Measurements from ENCODE around the gene FGF14.

The FGF14 gene

GRCh38 chr13:102197193-102197592 is 204.7 kb downstream of the FGF14 start:
- H3K9ac ChIP-seq (ENCODE audit: insufficient read length, low read depth) = no peak overlapping the region
- no peaks in the 10 kb centered on the region for H3K27me3 ChIP-seq (ENCODE audit: insufficient read depth, insufficient read length)
- no peak overlapping the region for H3K4me3 ChIP-seq (ENCODE audit: insufficient read length, low read depth)
- H3K36me3 ChIP-seq (ENCODE audit: insufficient read depth, insufficient read length, low read length) = no peaks in the 10 kb centered on the region
- TF ChIP-seq SUZ12 (IDR thresholded peaks at IDR 0.05; ENCODE audit: extremely low read depth, insufficient read depth, insufficient read length) (no peak), YY1 (IDR thresholded peaks at IDR 0.05; ENCODE audit: insufficient read depth, insufficient read length) (no peak), ZNF274 (IDR thresholded peaks at IDR 0.05; ENCODE audit: low read depth, low read length) (no peak)
- peak; percentile 6 for DNase-seq (ENCODE audit: low read depth, low spot score)
- H3K9me3 ChIP-seq (ENCODE audit: insufficient read depth, low read length) = no peaks in the 10 kb centered on the region
- no peaks in the 10 kb centered on the region for H3K4me1 ChIP-seq (ENCODE audit: insufficient read depth, insufficient read length)

GRCh38 chr13:102195566-102196462 is 206.0 kb downstream of the FGF14 start:
- Histone ChIP-seq H3K4me1 (ENCODE audit: insufficient read depth, insufficient read length) (no peaks in the 10 kb centered on the region), H3K27me3 (ENCODE audit: insufficient read depth, insufficient read length) (no peaks in the 10 kb centered on the region), H3K36me3 (ENCODE audit: insufficient read depth, insufficient read length, low read length) (no peaks in the 10 kb centered on the region), H3K4me3 (ENCODE audit: insufficient read length, low read depth) (no peak overlapping the region), H3K9me3 (ENCODE audit: insufficient read depth, low read length) (no peaks in the 10 kb centered on the region), H3K9ac (ENCODE audit: insufficient read length, low read depth) (no peak overlapping the region)
- TF ChIP-seq ZNF274 (IDR thresholded peaks at IDR 0.05; ENCODE audit: low read depth, low read length) = no peak
- TF ChIP-seq YY1 (IDR thresholded peaks at IDR 0.05; ENCODE audit: insufficient read depth, insufficient read length) = no peak
- no peak for TF ChIP-seq SUZ12 (IDR thresholded peaks at IDR 0.05; ENCODE audit: extremely low read depth, insufficient read depth, insufficient read length)
- no peak for DNase-seq (ENCODE audit: low read depth, low spot score)

GRCh38 chr13:102192858-102193257 is 209.0 kb downstream of the FGF14 start:
- H3K27me3 ChIP-seq (ENCODE audit: insufficient read depth, insufficient read length) = no peaks in the 10 kb centered on the region
- H3K4me1 ChIP-seq (ENCODE audit: insufficient read depth, insufficient read length) = no peaks in the 10 kb centered on the region
- TF ChIP-seq ZNF274 (IDR thresholded peaks at IDR 0.05; ENCODE audit: low read depth, low read length) = no peak
- no peak for TF ChIP-seq SUZ12 (IDR thresholded peaks at IDR 0.05; ENCODE audit: extremely low read depth, insufficient read depth, insufficient read length)
- no peak for TF ChIP-seq YY1 (IDR thresholded peaks at IDR 0.05; ENCODE audit: insufficient read depth, insufficient read length)
- no peaks in the 10 kb centered on the region for H3K9me3 ChIP-seq (ENCODE audit: insufficient read depth, low read length)
- H3K36me3 ChIP-seq (ENCODE audit: insufficient read depth, insufficient read length, low read length) = no peaks in the 10 kb centered on the region
- no peak for DNase-seq (ENCODE audit: low read depth, low spot score)
- no peak overlapping the region for H3K4me3 ChIP-seq (ENCODE audit: insufficient read length, low read depth)
- H3K9ac ChIP-seq (ENCODE audit: insufficient read length, low read depth) = no peak overlapping the region

GRCh38 chr13:102191951-102192502 is 209.8 kb downstream of the FGF14 start:
- TF ChIP-seq YY1 (IDR thresholded peaks at IDR 0.05; ENCODE audit: insufficient read depth, insufficient read length) (no peak), ZNF274 (IDR thresholded peaks at IDR 0.05; ENCODE audit: low read depth, low read length) (no peak), SUZ12 (IDR thresholded peaks at IDR 0.05; ENCODE audit: extremely low read depth, insufficient read depth, insufficient read length) (no peak)
- DNase-seq (ENCODE audit: low read depth, low spot score) = no peak
- Histone ChIP-seq H3K9me3 (ENCODE audit: insufficient read depth, low read length) (no peaks in the 10 kb centered on the region), H3K27me3 (ENCODE audit: insufficient read depth, insufficient read length) (no peaks in the 10 kb centered on the region), H3K4me3 (ENCODE audit: insufficient read length, low read depth) (no peak overlapping the region), H3K4me1 (ENCODE audit: insufficient read depth, insufficient read length) (no peaks in the 10 kb centered on the region), H3K9ac (ENCODE audit: insufficient read length, low read depth) (no peak overlapping the region), H3K36me3 (ENCODE audit: insufficient read depth, insufficient read length, low read length) (no peaks in the 10 kb centered on the region)

- Histone ChIP-seq H3K4me3 (ENCODE audit: insufficient read length, low read depth) (no peak overlapping the region), H3K4me1 (ENCODE audit: insufficient read depth, insufficient read length) (no peaks in the 10 kb centered on the region), H3K27me3 (ENCODE audit: insufficient read depth, insufficient read length) (no peaks in the 10 kb centered on the region), H3K36me3 (ENCODE audit: insufficient read depth, insufficient read length, low read length) (no peaks in the 10 kb centered on the region), H3K9ac (ENCODE audit: insufficient read length, low read depth) (no peak overlapping the region), H3K9me3 (ENCODE audit: insufficient read depth, low read length) (no peaks in the 10 kb centered on the region)
- TF ChIP-seq SUZ12 (IDR thresholded peaks at IDR 0.05; ENCODE audit: extremely low read depth, insufficient read depth, insufficient read length) (no peak), ZNF274 (IDR thresholded peaks at IDR 0.05; ENCODE audit: low read depth, low read length) (no peak), YY1 (IDR thresholded peaks at IDR 0.05; ENCODE audit: insufficient read depth, insufficient read length) (no peak)
- DNase-seq (ENCODE audit: low read depth, low spot score) = no peak
Observed at GRCh38 chr13:102190930-102191329, 210.9 kb downstream of the FGF14 start.

GRCh38 chr13:102187313-102187712 is 214.5 kb downstream of the FGF14 start:
- Histone ChIP-seq H3K4me3 (ENCODE audit: insufficient read length, low read depth) (no peak overlapping the region), H3K36me3 (ENCODE audit: insufficient read depth, insufficient read length, low read length) (no peaks in the 10 kb centered on the region), H3K9ac (ENCODE audit: insufficient read length, low read depth) (no peak overlapping the region), H3K4me1 (ENCODE audit: insufficient read depth, insufficient read length) (no peaks in the 10 kb centered on the region), H3K9me3 (ENCODE audit: insufficient read depth, low read length) (no peaks in the 10 kb centered on the region), H3K27me3 (ENCODE audit: insufficient read depth, insufficient read length) (no peaks in the 10 kb centered on the region)
- TF ChIP-seq YY1 (IDR thresholded peaks at IDR 0.05; ENCODE audit: insufficient read depth, insufficient read length) (no peak), SUZ12 (IDR thresholded peaks at IDR 0.05; ENCODE audit: extremely low read depth, insufficient read depth, insufficient read length) (no peak), ZNF274 (IDR thresholded peaks at IDR 0.05; ENCODE audit: low read depth, low read length) (no peak)
- no peak for DNase-seq (ENCODE audit: low read depth, low spot score)

GRCh38 chr13:102185375-102185984 is 216.4 kb downstream of the FGF14 start:
- Histone ChIP-seq H3K9ac (ENCODE audit: insufficient read length, low read depth) (no peak overlapping the region), H3K4me3 (ENCODE audit: insufficient read length, low read depth) (no peak overlapping the region), H3K4me1 (ENCODE audit: insufficient read depth, insufficient read length) (no peaks in the 10 kb centered on the region), H3K27me3 (ENCODE audit: insufficient read depth, insufficient read length) (no peaks in the 10 kb centered on the region), H3K9me3 (ENCODE audit: insufficient read depth, low read length) (no peaks in the 10 kb centered on the region), H3K36me3 (ENCODE audit: insufficient read depth, insufficient read length, low read length) (no peaks in the 10 kb centered on the region)
- TF ChIP-seq ZNF274 (IDR thresholded peaks at IDR 0.05; ENCODE audit: low read depth, low read length) = no peak
- DNase-seq (ENCODE audit: low read depth, low spot score) = no peak
